DOHH2 (cell line): ENCODE data around the gene PAX6.

ENCODE experiments used
- H3F3A ChIP-seq: fragments of 200-600 bp; sonication (generic), shearing (Covaris generic); 2 replicates; pipeline ENCODE4 v1.6.0; 2016; ENCODE audit warnings: antibody characterized with exemption, mild to moderate bottlenecking; ENCODE audit not compliant: control insufficient read depth, insufficient read depth
- H3K27ac ChIP-seq: fragments of 200-600 bp; sonication (generic); 2 replicates; pipeline ENCODE4 v1.5.1; 2014; ENCODE audit warnings: low read depth, mild to moderate bottlenecking, low read length, moderate library complexity
- H3K27me3 ChIP-seq: fragments of 200-600 bp; sonication (generic); 2 replicates; pipeline ENCODE4 v1.6.1; 2014; ENCODE audit warnings: mild to moderate bottlenecking, low read length, mixed read lengths; ENCODE audit not compliant: control insufficient read depth
- H3K36me3 ChIP-seq: fragments of 200-600 bp; sonication (generic); 2 replicates; pipeline ENCODE4 v1.6.1; 2014; ENCODE audit warnings: mild to moderate bottlenecking, low read length, moderate library complexity, mixed read lengths; ENCODE audit not compliant: control insufficient read depth
- H3K4me1 ChIP-seq: fragments of 200-600 bp; sonication (generic); 2 replicates; pipeline ENCODE4 v1.6.1; 2014; ENCODE audit warnings: mild to moderate bottlenecking, low read length, mixed read lengths; ENCODE audit not compliant: control insufficient read depth
- H3K4me2 ChIP-seq: fragments of 200-600 bp; sonication (generic); 2 replicates; pipeline ENCODE4 v1.6.0; 2014; ENCODE audit warnings: mild to moderate bottlenecking, low read length, moderate library complexity
- H3K4me3 ChIP-seq: fragments of 200-600 bp; sonication (generic); 2 replicates; pipeline ENCODE4 v1.5.1; 2014; ENCODE audit warnings: mild to moderate bottlenecking, low read length, mixed read lengths
- H3K79me2 ChIP-seq: fragments of 200-600 bp; sonication (generic); 2 replicates; pipeline ENCODE4 v1.6.1; 2014; ENCODE audit warnings: mild to moderate bottlenecking, low read length, mixed read lengths; ENCODE audit not compliant: control insufficient read depth
- H3K9me2 ChIP-seq: fragments of 200-600 bp; sonication (generic); replicated peaks from 2 replicates; pipeline ENCODE4 v1.6.1; 2014; ENCODE audit warnings: mild to moderate bottlenecking, low read length, mixed read lengths; ENCODE audit not compliant: control insufficient read depth
- H3K9me3 ChIP-seq: fragments of 200-600 bp; sonication (generic); 2 replicates; pipeline ENCODE4 v1.6.1; 2014; ENCODE audit warnings: antibody characterized with exemption, low read length, mixed read lengths; ENCODE audit not compliant: control insufficient read depth, insufficient read depth
- H4K20me1 ChIP-seq: fragments of 200-600 bp; sonication (generic); 2 replicates; pipeline ENCODE4 v1.6.0; 2014; ENCODE audit warnings: low read depth, mild to moderate bottlenecking, antibody characterized with exemption, low read length, moderate library complexity; ENCODE audit not compliant: control insufficient read depth, insufficient read depth
- CTCF ChIP-seq: fragments of 200-600 bp; sonication (generic); IDR thresholded peaks from one replicate; pipeline ENCODE4 v1.5.1; 2014; ENCODE audit warnings: antibody characterized with exemption, mild to moderate bottlenecking, low read depth, low read length; ENCODE audit not compliant: poor library complexity, severe bottlenecking
- EZH2phosphoT487 ChIP-seq: fragments of 200-600 bp; sonication (generic); IDR thresholded peaks from 2 replicates; pipeline ENCODE4 v1.6.1; 2017; ENCODE audit warnings: borderline replicate concordance, mild to moderate bottlenecking, antibody characterized with exemption, low read length, moderate library complexity, mixed read lengths

The PAX6 gene

GRCh38 chr11:31770011-31770700 lies 41.0 kb downstream of the PAX6 start:
- Histone ChIP-seq H3K79me2 (no peaks in the 10 kb centered on the region), H3K4me3 (no peak overlapping the region), H3K4me2 (no peak overlapping the region), H3K27ac (no peak overlapping the region), H3K9me2 (no peaks in the 10 kb centered on the region), H3K4me1 (no peaks in the 10 kb centered on the region), H3K27me3 (no peaks in the 10 kb centered on the region), H3K9me3 (no peaks in the 10 kb centered on the region), H3F3A (no peaks in the 10 kb centered on the region), H4K20me1 (no peaks in the 10 kb centered on the region), H3K36me3 (no peaks in the 10 kb centered on the region)
- TF ChIP-seq CTCF (no peak), EZH2phosphoT487 (no peak)

- no peaks in the 10 kb centered on the region for H3K9me2 ChIP-seq
- no peaks in the 10 kb centered on the region for H3K79me2 ChIP-seq
- H3K36me3 ChIP-seq: no peaks in the 10 kb centered on the region
- H3K9me3 ChIP-seq: no peaks in the 10 kb centered on the region
- H3K27ac ChIP-seq: no peak overlapping the region
- H3K4me1 ChIP-seq: no peaks in the 10 kb centered on the region
- H4K20me1 ChIP-seq: no peaks in the 10 kb centered on the region
- no peak overlapping the region for H3K4me3 ChIP-seq
- H3K4me2 ChIP-seq: no peak overlapping the region
- H3K27me3 ChIP-seq: no peaks in the 10 kb centered on the region
- no peak for TF ChIP-seq EZH2phosphoT487
- no peak for TF ChIP-seq CTCF
- no peaks in the 10 kb centered on the region for H3F3A ChIP-seq
These were observed 42.1 kb downstream of the PAX6 start for GRCh38 chr11:31768749-31769640.

DNA sequence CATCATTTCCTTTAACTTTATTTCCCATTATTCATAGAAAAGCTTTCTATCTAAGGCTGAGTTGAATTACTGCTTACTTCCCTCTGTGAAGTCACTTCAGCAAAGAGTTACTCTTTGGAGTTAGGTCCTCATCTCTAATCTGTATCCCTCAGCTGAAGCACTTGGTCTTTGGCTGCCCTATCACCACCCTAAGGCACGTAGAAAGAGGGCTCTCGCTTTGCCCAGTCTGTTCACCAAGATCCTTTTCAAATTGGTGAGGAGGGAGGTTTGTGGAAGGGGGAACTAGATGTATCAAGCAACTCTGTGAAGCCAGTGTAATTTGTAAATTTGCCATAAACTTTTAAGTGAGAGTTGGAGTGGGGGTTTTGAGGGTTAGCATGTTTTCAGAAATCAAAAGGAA lies 43.4 kb downstream of the PAX6 start:
- H3K27ac ChIP-seq: no peak overlapping the region
- H3K79me2 ChIP-seq: no peaks in the 10 kb centered on the region
- H3K36me3 ChIP-seq: no peaks in the 10 kb centered on the region
- no peak for TF ChIP-seq CTCF
- H3K9me3 ChIP-seq: no peaks in the 10 kb centered on the region
- no peaks in the 10 kb centered on the region for H3K4me1 ChIP-seq
- H4K20me1 ChIP-seq: no peaks in the 10 kb centered on the region
- no peak overlapping the region for H3K4me3 ChIP-seq
- H3F3A ChIP-seq: no peaks in the 10 kb centered on the region
- no peaks in the 10 kb centered on the region for H3K9me2 ChIP-seq
- no peaks in the 10 kb centered on the region for H3K27me3 ChIP-seq
- H3K4me2 ChIP-seq: no peak overlapping the region
